ENCODE data around the gene NGLY1.

The NGLY1 gene

DNA sequence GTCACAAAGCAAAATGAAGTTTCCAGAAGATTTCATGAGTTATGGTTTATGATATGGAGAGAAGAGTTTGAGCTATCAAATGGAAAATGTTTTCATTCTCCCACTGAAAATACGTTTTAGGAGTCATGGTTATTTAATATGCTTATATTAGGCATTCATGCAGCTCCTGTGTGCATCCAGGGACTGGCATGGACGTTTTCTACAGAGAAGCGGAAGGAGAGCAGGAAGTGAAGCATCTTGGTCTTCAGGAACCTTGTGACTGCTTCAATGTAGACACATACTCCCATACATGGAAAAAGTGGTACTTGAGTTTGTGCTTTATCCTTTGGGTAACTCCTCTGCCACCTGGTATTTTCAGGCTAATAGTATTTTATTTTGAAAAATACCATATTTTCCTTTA, 75.2 kb downstream of the NGLY1 start:
- Histone ChIP-seq H3F3A (ENCODE audit: insufficient read depth, low read length) (no peaks in the 10 kb centered on the region), H3K9me3 (ENCODE audit: low read length) (no peaks in the 10 kb centered on the region), H2AFZ (ENCODE audit: low read length) (no peak overlapping the region), H3K27ac (ENCODE audit: low read depth, low read length, poor library complexity, severe bottlenecking) (no peak overlapping the region), H3K27me3 (ENCODE audit: insufficient read depth, low read length) (no peaks in the 10 kb centered on the region), H3K4me1 (ENCODE audit: insufficient read depth, low read length, severe bottlenecking) (no peaks in the 10 kb centered on the region), H3K4me3 (ENCODE audit: low read depth, low read length, poor library complexity, severe bottlenecking) (no peak overlapping the region), H3K36me3 (ENCODE audit: insufficient read depth, low read length) (no peaks in the 10 kb centered on the region), H3K9ac (ENCODE audit: low read length) (no peak overlapping the region), H3K4me2 (ENCODE audit: low read length) (no peak overlapping the region), H4K20me1 (ENCODE audit: insufficient read depth, low read length) (no peaks in the 10 kb centered on the region), H3K9me2 (ENCODE audit: low read depth, low read length) (no peaks in the 10 kb centered on the region), H3K79me2 (ENCODE audit: insufficient read depth, low read length) (no peaks in the 10 kb centered on the region)
- TF ChIP-seq, protein P1, sequence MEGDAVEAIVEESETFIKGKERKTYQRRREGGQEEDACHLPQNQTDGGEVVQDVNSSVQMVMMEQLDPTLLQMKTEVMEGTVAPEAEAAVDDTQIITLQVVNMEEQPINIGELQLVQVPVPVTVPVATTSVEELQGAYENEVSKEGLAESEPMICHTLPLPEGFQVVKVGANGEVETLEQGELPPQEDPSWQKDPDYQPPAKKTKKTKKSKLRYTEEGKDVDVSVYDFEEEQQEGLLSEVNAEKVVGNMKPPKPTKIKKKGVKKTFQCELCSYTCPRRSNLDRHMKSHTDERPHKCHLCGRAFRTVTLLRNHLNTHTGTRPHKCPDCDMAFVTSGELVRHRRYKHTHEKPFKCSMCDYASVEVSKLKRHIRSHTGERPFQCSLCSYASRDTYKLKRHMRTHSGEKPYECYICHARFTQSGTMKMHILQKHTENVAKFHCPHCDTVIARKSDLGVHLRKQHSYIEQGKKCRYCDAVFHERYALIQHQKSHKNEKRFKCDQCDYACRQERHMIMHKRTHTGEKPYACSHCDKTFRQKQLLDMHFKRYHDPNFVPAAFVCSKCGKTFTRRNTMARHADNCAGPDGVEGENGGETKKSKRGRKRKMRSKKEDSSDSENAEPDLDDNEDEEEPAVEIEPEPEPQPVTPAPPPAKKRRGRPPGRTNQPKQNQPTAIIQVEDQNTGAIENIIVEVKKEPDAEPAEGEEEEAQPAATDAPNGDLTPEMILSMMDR (IDR thresholded peaks at IDR 0.05; ENCODE audit: low read length) = no peak
- TF ChIP-seq EZH2 (IDR thresholded peaks at IDR 0.05; ENCODE audit: borderline replicate concordance, low read length) = no peak

- no peak overlapping the region for H3K27ac ChIP-seq (ENCODE audit: low read depth, low read length, poor library complexity, severe bottlenecking)
Observed at GRCh38 chr3:25707268-25707926, 75.8 kb downstream of the NGLY1 start.

DNA sequence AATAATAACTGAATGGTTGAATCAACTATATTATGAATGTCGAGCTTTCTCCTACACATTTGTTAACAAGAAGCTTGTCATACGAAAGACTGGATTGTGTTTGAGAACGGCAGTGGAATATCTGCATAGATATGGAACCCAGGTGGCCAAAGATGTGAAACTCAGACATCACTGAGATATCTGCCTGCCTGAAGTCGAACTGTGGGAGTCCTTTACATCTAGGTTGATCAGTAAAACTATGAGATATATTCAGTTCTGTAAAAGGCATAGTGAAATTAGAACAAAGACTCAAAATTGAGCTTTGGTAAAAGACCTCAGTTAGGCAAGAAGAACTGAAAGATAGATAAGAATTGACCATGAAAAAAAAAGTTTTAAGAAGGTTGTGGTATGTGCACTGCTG, 77.0 kb downstream of the NGLY1 start:
- no peaks in the 10 kb centered on the region for H3K36me3 ChIP-seq (ENCODE audit: insufficient read depth, low read length)
- H3F3A ChIP-seq (ENCODE audit: insufficient read depth, low read length) = no peaks in the 10 kb centered on the region
- no peaks in the 10 kb centered on the region for H3K9me2 ChIP-seq (ENCODE audit: low read depth, low read length)
- H3K27me3 ChIP-seq (ENCODE audit: insufficient read depth, low read length) = no peaks in the 10 kb centered on the region
- no peak overlapping the region for H3K4me2 ChIP-seq (ENCODE audit: low read length)
- no peaks in the 10 kb centered on the region for H3K9me3 ChIP-seq (ENCODE audit: low read length)
- no peaks in the 10 kb centered on the region for H3K4me1 ChIP-seq (ENCODE audit: insufficient read depth, low read length, severe bottlenecking)
- H3K9ac ChIP-seq (ENCODE audit: low read length) = no peak overlapping the region
- H4K20me1 ChIP-seq (ENCODE audit: insufficient read depth, low read length) = no peaks in the 10 kb centered on the region
- no peak overlapping the region for H3K4me3 ChIP-seq (ENCODE audit: low read depth, low read length, poor library complexity, severe bottlenecking)
- no peaks in the 10 kb centered on the region for H3K79me2 ChIP-seq (ENCODE audit: insufficient read depth, low read length)
- no peak overlapping the region for H3K27ac ChIP-seq (ENCODE audit: low read depth, low read length, poor library complexity, severe bottlenecking)
- TF ChIP-seq, protein P1 (IDR thresholded peaks at IDR 0.05; ENCODE audit: low read length) = no peak
- no peak for TF ChIP-seq EZH2 (IDR thresholded peaks at IDR 0.05; ENCODE audit: borderline replicate concordance, low read length)
- no peak overlapping the region for H2AFZ ChIP-seq (ENCODE audit: low read length)

More at GRCh38 chr3:25707268-25707926, 75.8 kb downstream of the NGLY1 start:
- Histone ChIP-seq H3K27me3 (ENCODE audit: insufficient read depth, low read length) (no peaks in the 10 kb centered on the region), H3K4me2 (ENCODE audit: low read length) (no peak overlapping the region), H3F3A (ENCODE audit: insufficient read depth, low read length) (no peaks in the 10 kb centered on the region), H3K9me3 (ENCODE audit: low read length) (no peaks in the 10 kb centered on the region), H4K20me1 (ENCODE audit: insufficient read depth, low read length) (no peaks in the 10 kb centered on the region), H3K4me3 (ENCODE audit: low read depth, low read length, poor library complexity, severe bottlenecking) (no peak overlapping the region), H3K9me2 (ENCODE audit: low read depth, low read length) (no peaks in the 10 kb centered on the region), H3K9ac (ENCODE audit: low read length) (no peak overlapping the region), H3K79me2 (ENCODE audit: insufficient read depth, low read length) (no peaks in the 10 kb centered on the region), H3K36me3 (ENCODE audit: insufficient read depth, low read length) (no peaks in the 10 kb centered on the region), H3K4me1 (ENCODE audit: insufficient read depth, low read length, severe bottlenecking) (no peaks in the 10 kb centered on the region), H2AFZ (ENCODE audit: low read length) (no peak overlapping the region)
- TF ChIP-seq, protein P1 (IDR thresholded peaks at IDR 0.05; ENCODE audit: low read length) = no peak
- no peak for TF ChIP-seq EZH2 (IDR thresholded peaks at IDR 0.05; ENCODE audit: borderline replicate concordance, low read length)
